Smooth muscle cell (in vitro differentiated cells): ENCODE measurements around the gene DPP9. TPM values are rescaled to one million over a fixed set of nuclear protein-coding genes. Genes with fewer than 3 reads are reported as not detected.

Experiments
- DNase-seq: peaks from one replicate; lab custom pipeline; 2025; ENCODE audit not compliant: unreplicated experiment; lab: John Stamatoyannopoulos, UW
- H2AFZ ChIP-seq: fragments of 200-600 bp; sonication (generic); 2 replicates; pipeline ENCODE4 v1.6.0; 2016; ENCODE audit warnings: antibody characterized with exemption, low read depth, mild to moderate bottlenecking
- H3F3A ChIP-seq: fragments of 200-600 bp; sonication (generic); 2 replicates; pipeline ENCODE4 v1.6.0; 2017; ENCODE audit warnings: antibody characterized with exemption, low read depth
- H3K27ac ChIP-seq: fragments of 200-600 bp; sonication (generic); 2 replicates; pipeline ENCODE4 v1.5.1; 2016; ENCODE audit warnings: low read depth, mild to moderate bottlenecking
- H3K27me3 ChIP-seq: fragments of 200-600 bp; sonication (generic); 2 replicates; pipeline ENCODE4 v1.6.1; 2016; ENCODE audit warnings: low read depth, mild to moderate bottlenecking
- H3K36me3 ChIP-seq: fragments of 200-600 bp; sonication (generic); 2 replicates; pipeline ENCODE4 v1.5.1; 2016; ENCODE audit warnings: low read depth
- H3K4me1 ChIP-seq: fragments of 200-600 bp; sonication (generic); 2 replicates; pipeline ENCODE4 v1.5.1; 2016; ENCODE audit warnings: low read depth
- H3K4me2 ChIP-seq: fragments of 200-600 bp; sonication (generic); 2 replicates; pipeline ENCODE4 v1.6.0; 2016; ENCODE audit warnings: mild to moderate bottlenecking
- H3K4me3 ChIP-seq: fragments of 200-600 bp; sonication (generic); 2 replicates; pipeline ENCODE4 v1.5.1; 2016; ENCODE audit warnings: mild to moderate bottlenecking
- H3K79me2 ChIP-seq: fragments of 200-600 bp; sonication (generic); 2 replicates; pipeline ENCODE4 v1.6.0; 2016; ENCODE audit warnings: low read depth, mild to moderate bottlenecking
- H3K9ac ChIP-seq: fragments of 200-600 bp; sonication (generic); 2 replicates; pipeline ENCODE4 v1.6.0; 2016; ENCODE audit warnings: low read depth
- H3K9me3 ChIP-seq: fragments of 200-600 bp; sonication (generic); replicated peaks from 2 replicates; pipeline ENCODE4 v1.5.1; 2016; ENCODE audit warnings: low read depth
- H4K20me1 ChIP-seq: fragments of 200-600 bp; sonication (generic); 2 replicates; pipeline ENCODE4 v1.6.0; 2016; ENCODE audit warnings: low read depth
- WGBS: methylation state at CpG from one replicate; pipeline ENCODE4 v1.1.7; 2016; ENCODE audit warnings: low lambda C conversion rate; 5-methylcytosine and 5-hydroxymethylcytosine counted together
- polyA plus RNA-seq: library from polyadenylated mRNA; unstranded; fragments of >200 nt; fragmentation: Nextera tagmentation; extraction: Ambion mirVana; gene quantifications from 2 replicates; pipeline ENCODE4 v1.2.1, GENCODE V29; 2016
- total RNA-seq: library from RNA; depleted of rRNA; stranded (reverse); fragments of >200 nt; gene quantifications from 2 replicates; pipeline ENCODE4 v1.2.3, GENCODE V29; 2014
- TF ChIP-seq, protein P1 (sequence below): fragments of 200-600 bp; sonication (generic); IDR thresholded peaks from 2 replicates; pipeline ENCODE4 v1.5.1; 2017; ENCODE audit warnings: borderline replicate concordance, mild to moderate bottlenecking, antibody characterized with exemption; ENCODE audit not compliant: insufficient read depth, poor library complexity, severe bottlenecking

Gene DPP9
- total and polyA plus RNA-seq, 2 experiments from 2014 or later, result 26.3 to 44.3 TPM

DNA sequence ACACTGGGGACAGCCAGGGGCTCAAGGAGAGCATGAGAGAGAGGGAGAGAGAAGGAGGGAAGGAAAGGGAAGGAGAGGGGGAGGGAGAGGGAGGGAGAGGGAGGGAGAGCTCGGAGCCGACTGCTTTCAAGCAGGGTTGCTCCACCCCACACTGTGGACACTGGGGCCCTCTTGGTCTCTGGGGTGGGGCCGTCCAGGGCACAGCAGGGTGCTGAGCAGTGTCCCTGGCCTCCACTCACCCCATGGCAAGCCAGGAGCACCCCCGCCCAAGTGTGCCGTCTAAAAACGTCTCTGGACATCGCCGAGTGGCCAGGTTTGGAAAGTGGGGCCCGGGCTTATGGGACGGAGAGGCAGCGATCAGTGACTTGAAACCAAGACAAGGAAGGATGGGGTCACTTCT is 20.9 kb downstream of the DPP9 start:
- no peaks in the 10 kb centered on the region for H3K36me3 ChIP-seq
- H3K4me3 ChIP-seq, result no peak overlapping the region
- no peaks in the 10 kb centered on the region for H3K79me2 ChIP-seq
- H3K27ac ChIP-seq, result no peak overlapping the region
- 98% methylated on average over 8 of the region's 11 CpGs for WGBS
- H3F3A ChIP-seq, result no peaks in the 10 kb centered on the region
- no peaks in the 10 kb centered on the region for H3K27me3 ChIP-seq
- no peak for DNase-seq
- TF ChIP-seq, protein P1, sequence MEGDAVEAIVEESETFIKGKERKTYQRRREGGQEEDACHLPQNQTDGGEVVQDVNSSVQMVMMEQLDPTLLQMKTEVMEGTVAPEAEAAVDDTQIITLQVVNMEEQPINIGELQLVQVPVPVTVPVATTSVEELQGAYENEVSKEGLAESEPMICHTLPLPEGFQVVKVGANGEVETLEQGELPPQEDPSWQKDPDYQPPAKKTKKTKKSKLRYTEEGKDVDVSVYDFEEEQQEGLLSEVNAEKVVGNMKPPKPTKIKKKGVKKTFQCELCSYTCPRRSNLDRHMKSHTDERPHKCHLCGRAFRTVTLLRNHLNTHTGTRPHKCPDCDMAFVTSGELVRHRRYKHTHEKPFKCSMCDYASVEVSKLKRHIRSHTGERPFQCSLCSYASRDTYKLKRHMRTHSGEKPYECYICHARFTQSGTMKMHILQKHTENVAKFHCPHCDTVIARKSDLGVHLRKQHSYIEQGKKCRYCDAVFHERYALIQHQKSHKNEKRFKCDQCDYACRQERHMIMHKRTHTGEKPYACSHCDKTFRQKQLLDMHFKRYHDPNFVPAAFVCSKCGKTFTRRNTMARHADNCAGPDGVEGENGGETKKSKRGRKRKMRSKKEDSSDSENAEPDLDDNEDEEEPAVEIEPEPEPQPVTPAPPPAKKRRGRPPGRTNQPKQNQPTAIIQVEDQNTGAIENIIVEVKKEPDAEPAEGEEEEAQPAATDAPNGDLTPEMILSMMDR, result no peak
- H3K9me3 ChIP-seq, result no peaks in the 10 kb centered on the region
- H2AFZ ChIP-seq, result no peak overlapping the region
- H3K4me2 ChIP-seq, result no peak overlapping the region
- H4K20me1 ChIP-seq, result no peaks in the 10 kb centered on the region
- no peak overlapping the region for H3K9ac ChIP-seq
- H3K4me1 ChIP-seq, result no peaks in the 10 kb centered on the region

DNA sequence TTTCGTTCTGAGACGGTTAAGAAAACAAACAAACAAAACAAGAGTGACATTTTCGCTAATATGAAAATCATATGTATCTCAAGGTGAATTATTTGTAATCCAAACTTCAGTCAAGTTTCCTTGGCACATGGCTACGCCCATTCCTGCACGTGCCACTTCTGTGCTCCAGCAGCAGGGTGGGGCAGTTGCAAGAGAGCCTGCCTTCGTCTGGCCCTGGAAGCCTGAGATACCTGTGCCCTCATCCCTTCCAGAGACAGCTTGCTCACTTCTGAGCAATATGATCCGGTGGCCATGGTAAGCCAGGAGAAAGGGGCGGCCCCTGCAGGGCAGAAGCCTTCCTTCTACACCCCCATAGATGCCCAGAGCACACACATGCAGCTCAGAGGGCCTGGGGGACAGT is 22.1 kb downstream of the DPP9 start:
- Histone ChIP-seq H3K27ac (no peak overlapping the region), H3K4me2 (no peak overlapping the region), H3K9ac (no peak overlapping the region), H3K27me3 (no peaks in the 10 kb centered on the region), H3K4me1 (no peaks in the 10 kb centered on the region), H2AFZ (no peak overlapping the region), H3F3A (no peaks in the 10 kb centered on the region), H4K20me1 (no peaks in the 10 kb centered on the region), H3K4me3 (no peak overlapping the region), H3K79me2 (no peaks in the 10 kb centered on the region), H3K9me3 (no peaks in the 10 kb centered on the region), H3K36me3 (no peaks in the 10 kb centered on the region)
- TF ChIP-seq, protein P1, result no peak
- no peak for DNase-seq
- WGBS, result 96% methylated on average over 8 of the region's 8 CpGs

DNA sequence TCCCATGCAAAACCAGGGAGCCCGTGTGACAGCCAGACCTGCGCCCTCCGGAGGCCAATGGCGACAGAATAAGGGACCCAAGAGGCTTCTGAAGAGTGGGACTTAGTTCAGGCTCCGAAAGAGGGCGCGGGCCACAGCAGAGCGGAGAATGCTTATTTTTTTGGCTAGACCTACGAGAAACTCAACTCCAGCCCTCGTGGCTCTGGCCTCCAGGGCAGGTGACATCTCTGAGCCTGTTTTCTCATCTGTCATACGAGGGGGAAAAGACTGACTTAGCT is 23.0 kb downstream of the DPP9 start:
- DNase-seq, result no peak
- no peak overlapping the region for H3K4me3 ChIP-seq
- no peak overlapping the region for H3K9ac ChIP-seq
- no peaks in the 10 kb centered on the region for H3K27me3 ChIP-seq
- whole genome bisulfite sequencing, result 90% methylated on average over 11 of the region's 11 CpGs
- TF ChIP-seq, protein P1, result no peak
- no peak overlapping the region for H2AFZ ChIP-seq
- H3K27ac ChIP-seq, result no peak overlapping the region
- no peaks in the 10 kb centered on the region for H3F3A ChIP-seq
- no peak overlapping the region for H3K4me2 ChIP-seq
- H4K20me1 ChIP-seq, result no peaks in the 10 kb centered on the region
- no peaks in the 10 kb centered on the region for H3K36me3 ChIP-seq
- no peaks in the 10 kb centered on the region for H3K79me2 ChIP-seq
- H3K9me3 ChIP-seq, result no peaks in the 10 kb centered on the region
- no peaks in the 10 kb centered on the region for H3K4me1 ChIP-seq

DNA sequence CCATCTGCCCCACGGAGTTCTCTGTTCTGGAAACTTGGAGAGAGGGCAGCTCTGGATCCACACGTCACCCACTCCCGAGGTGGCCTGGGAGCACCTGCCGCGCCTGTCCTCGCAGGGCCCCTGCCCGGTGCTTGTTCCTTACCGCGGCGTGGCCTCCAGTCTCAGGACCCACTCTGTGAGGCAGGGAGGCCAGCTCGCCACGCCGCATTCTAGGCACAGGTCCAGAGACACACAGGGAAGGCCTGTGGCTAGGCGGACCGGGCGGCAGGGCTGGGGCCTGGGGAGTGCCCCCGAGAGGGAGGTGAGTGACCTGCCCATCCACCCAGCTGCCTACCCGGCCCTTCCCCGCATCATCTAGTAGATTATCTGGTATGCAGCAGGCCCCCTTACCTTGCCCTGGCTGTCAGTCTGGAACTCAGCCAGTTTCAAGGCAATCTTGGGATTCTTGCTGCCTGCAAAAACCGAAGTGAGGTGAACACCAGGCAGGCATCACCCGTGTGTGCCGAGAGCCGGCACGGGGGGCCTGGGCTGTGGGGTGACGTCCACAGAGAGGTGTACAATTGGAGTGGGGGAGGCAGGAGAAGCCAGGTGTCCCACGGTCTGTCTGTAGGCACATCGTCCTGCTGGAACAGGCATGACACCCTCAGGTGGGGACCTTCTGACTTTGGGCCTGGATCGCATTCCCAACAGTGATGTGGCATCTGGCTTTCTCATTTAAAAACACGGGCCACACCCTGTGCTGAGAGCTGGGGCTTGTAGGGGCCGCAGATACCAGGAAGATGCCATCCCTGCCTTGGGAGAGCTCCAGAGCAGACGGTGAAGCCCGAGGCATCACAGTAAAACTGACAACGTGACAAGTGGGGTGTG is 23.6 kb downstream of the DPP9 start:
- Histone ChIP-seq H2AFZ (no peak overlapping the region), H3K27me3 (no peaks in the 10 kb centered on the region), H3K4me1 (no peaks in the 10 kb centered on the region), H4K20me1 (no peaks in the 10 kb centered on the region), H3K9ac (no peak overlapping the region), H3K9me3 (no peaks in the 10 kb centered on the region), H3K36me3 (no peaks in the 10 kb centered on the region), H3K79me2 (no peaks in the 10 kb centered on the region), H3K27ac (no peak overlapping the region), H3K4me3 (no peak overlapping the region), H3F3A (no peaks in the 10 kb centered on the region), H3K4me2 (no peak overlapping the region)
- TF ChIP-seq, protein P1, result no peak
- WGBS, result 96% methylated on average over 33 of the region's 33 CpGs
- no peak for DNase-seq
